ENCODE results near the gene CASP5.

- TF ChIP-seq, protein P1, sequence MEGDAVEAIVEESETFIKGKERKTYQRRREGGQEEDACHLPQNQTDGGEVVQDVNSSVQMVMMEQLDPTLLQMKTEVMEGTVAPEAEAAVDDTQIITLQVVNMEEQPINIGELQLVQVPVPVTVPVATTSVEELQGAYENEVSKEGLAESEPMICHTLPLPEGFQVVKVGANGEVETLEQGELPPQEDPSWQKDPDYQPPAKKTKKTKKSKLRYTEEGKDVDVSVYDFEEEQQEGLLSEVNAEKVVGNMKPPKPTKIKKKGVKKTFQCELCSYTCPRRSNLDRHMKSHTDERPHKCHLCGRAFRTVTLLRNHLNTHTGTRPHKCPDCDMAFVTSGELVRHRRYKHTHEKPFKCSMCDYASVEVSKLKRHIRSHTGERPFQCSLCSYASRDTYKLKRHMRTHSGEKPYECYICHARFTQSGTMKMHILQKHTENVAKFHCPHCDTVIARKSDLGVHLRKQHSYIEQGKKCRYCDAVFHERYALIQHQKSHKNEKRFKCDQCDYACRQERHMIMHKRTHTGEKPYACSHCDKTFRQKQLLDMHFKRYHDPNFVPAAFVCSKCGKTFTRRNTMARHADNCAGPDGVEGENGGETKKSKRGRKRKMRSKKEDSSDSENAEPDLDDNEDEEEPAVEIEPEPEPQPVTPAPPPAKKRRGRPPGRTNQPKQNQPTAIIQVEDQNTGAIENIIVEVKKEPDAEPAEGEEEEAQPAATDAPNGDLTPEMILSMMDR (IDR thresholded peaks at IDR 0.05): no peak
- no peak for TF ChIP-seq POLR2A (IDR thresholded peaks at IDR 0.05)
Measured at GRCh38 chr11:105057432-105057831, 34.5 kb upstream of the CASP5 start.
